ENCODE results near the gene TMEM247.

DNA sequence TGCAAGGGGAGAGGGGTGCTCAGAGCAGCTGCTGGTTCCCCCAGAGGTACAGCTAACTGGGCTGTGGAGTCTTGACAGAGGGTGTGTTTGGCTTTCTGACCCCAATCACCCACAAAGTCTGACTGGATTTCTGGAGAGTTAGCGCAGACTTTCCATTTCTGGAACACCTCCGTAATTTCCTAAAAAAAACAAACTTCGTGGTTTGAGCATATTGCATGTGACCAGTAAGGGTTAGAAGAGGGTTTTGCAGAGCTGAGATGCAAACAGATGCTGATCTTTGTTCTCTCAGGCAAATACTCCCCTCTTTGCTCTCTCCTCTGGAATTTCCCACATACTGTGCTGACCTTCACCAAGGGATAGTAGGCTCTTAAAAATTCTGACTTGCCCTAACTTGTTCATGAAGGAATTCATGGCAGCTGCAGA is 44.5 kb upstream of the TMEM247 start:
- TF ChIP-seq EZH2 (IDR thresholded peaks at IDR 0.05; ENCODE audit: low read depth) = no peak
- TF ChIP-seq, protein P1, sequence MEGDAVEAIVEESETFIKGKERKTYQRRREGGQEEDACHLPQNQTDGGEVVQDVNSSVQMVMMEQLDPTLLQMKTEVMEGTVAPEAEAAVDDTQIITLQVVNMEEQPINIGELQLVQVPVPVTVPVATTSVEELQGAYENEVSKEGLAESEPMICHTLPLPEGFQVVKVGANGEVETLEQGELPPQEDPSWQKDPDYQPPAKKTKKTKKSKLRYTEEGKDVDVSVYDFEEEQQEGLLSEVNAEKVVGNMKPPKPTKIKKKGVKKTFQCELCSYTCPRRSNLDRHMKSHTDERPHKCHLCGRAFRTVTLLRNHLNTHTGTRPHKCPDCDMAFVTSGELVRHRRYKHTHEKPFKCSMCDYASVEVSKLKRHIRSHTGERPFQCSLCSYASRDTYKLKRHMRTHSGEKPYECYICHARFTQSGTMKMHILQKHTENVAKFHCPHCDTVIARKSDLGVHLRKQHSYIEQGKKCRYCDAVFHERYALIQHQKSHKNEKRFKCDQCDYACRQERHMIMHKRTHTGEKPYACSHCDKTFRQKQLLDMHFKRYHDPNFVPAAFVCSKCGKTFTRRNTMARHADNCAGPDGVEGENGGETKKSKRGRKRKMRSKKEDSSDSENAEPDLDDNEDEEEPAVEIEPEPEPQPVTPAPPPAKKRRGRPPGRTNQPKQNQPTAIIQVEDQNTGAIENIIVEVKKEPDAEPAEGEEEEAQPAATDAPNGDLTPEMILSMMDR (conservative IDR thresholded peaks at IDR 0.05) = no peak

Data from PC-9 (cell line).